ENCODE measurements around the gene RIC1. TPM values are rescaled to one million over a fixed set of nuclear protein-coding genes. Genes with fewer than 3 reads are reported as not detected.

Gene RIC1
- total RNA-seq, 2 experiments from 2014 or later: 24.7 to 26.3 TPM

GRCh38 chr9:5696884-5697283, 68.0 kb downstream of the RIC1 start:
- Mint-ChIP-seq H3K27ac (no peak overlapping the region), H3K9me3 (no peaks in the 10 kb centered on the region), H3K27me3 (no peaks in the 10 kb centered on the region), H3K4me1 (ENCODE audit: low read depth) (peaks cover 36% of the 10 kb centered on the region), H3K36me3 (ENCODE audit: low read depth) (peaks cover 41% of the 10 kb centered on the region), H3K4me3 (no peak overlapping the region)
- Histone ChIP-seq H3K36me3 (ENCODE audit: insufficient read depth, low read length) (no peaks in the 10 kb centered on the region), H3K4me1 (ENCODE audit: insufficient read depth, low read length) (no peaks in the 10 kb centered on the region), H3K4me3 (ENCODE audit: low read length) (no peak overlapping the region), H3K27me3 (ENCODE audit: control insufficient read depth in 1 of 2, insufficient read depth in 2 of 2, low read length in 2 of 2) (no peaks in the 10 kb centered on the region), H3K9me3 (ENCODE audit: control insufficient read depth in 1 of 2, insufficient read depth in 1 of 2, low read length in 2 of 2) (no peaks in the 10 kb centered on the region), H3K27ac (ENCODE audit: low read depth in 1 of 2, low read length in 2 of 2) (no peak overlapping the region)
- intact Hi-C loops (cut with DNase I, micrococcal nuclease): no loop called here
- TF ChIP-seq, protein P1, sequence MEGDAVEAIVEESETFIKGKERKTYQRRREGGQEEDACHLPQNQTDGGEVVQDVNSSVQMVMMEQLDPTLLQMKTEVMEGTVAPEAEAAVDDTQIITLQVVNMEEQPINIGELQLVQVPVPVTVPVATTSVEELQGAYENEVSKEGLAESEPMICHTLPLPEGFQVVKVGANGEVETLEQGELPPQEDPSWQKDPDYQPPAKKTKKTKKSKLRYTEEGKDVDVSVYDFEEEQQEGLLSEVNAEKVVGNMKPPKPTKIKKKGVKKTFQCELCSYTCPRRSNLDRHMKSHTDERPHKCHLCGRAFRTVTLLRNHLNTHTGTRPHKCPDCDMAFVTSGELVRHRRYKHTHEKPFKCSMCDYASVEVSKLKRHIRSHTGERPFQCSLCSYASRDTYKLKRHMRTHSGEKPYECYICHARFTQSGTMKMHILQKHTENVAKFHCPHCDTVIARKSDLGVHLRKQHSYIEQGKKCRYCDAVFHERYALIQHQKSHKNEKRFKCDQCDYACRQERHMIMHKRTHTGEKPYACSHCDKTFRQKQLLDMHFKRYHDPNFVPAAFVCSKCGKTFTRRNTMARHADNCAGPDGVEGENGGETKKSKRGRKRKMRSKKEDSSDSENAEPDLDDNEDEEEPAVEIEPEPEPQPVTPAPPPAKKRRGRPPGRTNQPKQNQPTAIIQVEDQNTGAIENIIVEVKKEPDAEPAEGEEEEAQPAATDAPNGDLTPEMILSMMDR (IDR thresholded peaks at IDR 0.05): no peak
- ATAC-seq (ENCODE audit: poor library complexity) (no peak), DNase-seq (no peak)
- POLR2A ChIA-PET: no interaction called here
- CTCF ChIA-PET: interaction anchor here (1.7 kb wide), 1 partner anchor 126 kb away, joined by 3 read pairs; no protein-coding TSS in a partner anchor

- ChIA-PET POLR2A (no interaction called here), CTCF (interaction anchor here (1.7 kb wide), 1 partner anchor 127 kb away, joined by 3 read pairs; no protein-coding TSS in a partner anchor)
- Histone ChIP-seq H3K36me3 (ENCODE audit: insufficient read depth, low read length) (no peaks in the 10 kb centered on the region), H3K27me3 (ENCODE audit: control insufficient read depth in 1 of 2, insufficient read depth in 2 of 2, low read length in 2 of 2) (no peaks in the 10 kb centered on the region), H3K27ac (ENCODE audit: low read depth in 1 of 2, low read length in 2 of 2) (no peak overlapping the region), H3K4me1 (ENCODE audit: insufficient read depth, low read length) (no peaks in the 10 kb centered on the region), H3K9me3 (ENCODE audit: control insufficient read depth in 1 of 2, insufficient read depth in 1 of 2, low read length in 2 of 2) (peaks cover 0 to 6% of the 10 kb centered on the region in 2 experiments), H3K4me3 (ENCODE audit: low read length) (no peak overlapping the region)
- ATAC-seq (ENCODE audit: poor library complexity) (no peak), DNase-seq (no peak)
- intact Hi-C loops (cut with DNase I, micrococcal nuclease): no loop called here
- Mint-ChIP-seq H3K27ac (no peak overlapping the region), H3K9me3 (peaks cover 3% of the 10 kb centered on the region), H3K36me3 (ENCODE audit: low read depth) (peaks cover 44% of the 10 kb centered on the region), H3K27me3 (no peaks in the 10 kb centered on the region), H3K4me3 (no peak overlapping the region), H3K4me1 (ENCODE audit: low read depth) (peaks cover 35% of the 10 kb centered on the region)
- TF ChIP-seq, protein P1 (IDR thresholded peaks at IDR 0.05): no peak
Measured at GRCh38 chr9:5698004-5698403, 69.1 kb downstream of the RIC1 start.

- H3K4me1 ChIP-seq (ENCODE audit: insufficient read depth, low read length): no peaks in the 10 kb centered on the region
- Mint-ChIP-seq H3K27me3 (no peaks in the 10 kb centered on the region), H3K4me3 (no peak overlapping the region), H3K36me3 (ENCODE audit: low read depth) (peaks cover 45% of the 10 kb centered on the region), H3K4me1 (ENCODE audit: low read depth) (peaks cover 36% of the 10 kb centered on the region), H3K9me3 (peaks cover 5% of the 10 kb centered on the region), H3K27ac (no peak overlapping the region)
- no peak overlapping the region for H3K4me3 ChIP-seq (ENCODE audit: low read length)
- ChIA-PET CTCF (no interaction called here), POLR2A (no interaction called here)
- TF ChIP-seq, protein P1 (IDR thresholded peaks at IDR 0.05): no peak
- peaks cover 0 to 6% of the 10 kb centered on the region in 2 experiments for H3K9me3 ChIP-seq (ENCODE audit: control insufficient read depth in 1 of 2, insufficient read depth in 1 of 2, low read length in 2 of 2)
- H3K27me3 ChIP-seq (ENCODE audit: control insufficient read depth in 1 of 2, insufficient read depth in 2 of 2, low read length in 2 of 2): no peaks in the 10 kb centered on the region
- intact Hi-C loops (cut with DNase I, micrococcal nuclease): no loop called here
- no peaks in the 10 kb centered on the region for H3K36me3 ChIP-seq (ENCODE audit: insufficient read depth, low read length)
- no peak for DNase-seq
- H3K27ac ChIP-seq (ENCODE audit: low read depth in 1 of 2, low read length in 2 of 2): no peak overlapping the region
- ATAC-seq (ENCODE audit: poor library complexity): no peak
Measured at GRCh38 chr9:5698810-5699556, 70.1 kb downstream of the RIC1 start.
